Esophagus squamous epithelium (tissue), 4 donors: ENCODE measurements around the gene C16orf82.

Experiments
- CTCF ChIP-seq, 6 experiments: fragments of 450-650 bp in 4 of 6; fragments of 200-600 bp in 2 of 6; sonication (generic) in 2 of 6; IDR thresholded peaks; one replicate each; pipeline ENCODE4 v1.5.1; 2016 to 2019; ENCODE audit warnings: antibody characterized with exemption in 6 of 6, mild to moderate bottlenecking in 4 of 6, moderate library complexity in 4 of 6
- POLR2A ChIP-seq, 4 donors: fragments of 450-650 bp; IDR thresholded peaks; one replicate each; pipeline ENCODE4 v1.6.1; 2017; ENCODE audit warnings: antibody characterized with exemption in 4 of 4, mild to moderate bottlenecking in 4 of 4, moderate library complexity in 3 of 4

GRCh38 chr16:27085182-27085581 is 18.5 kb downstream of the C16orf82 start:
- TF ChIP-seq CTCF (IDR thresholded peaks at IDR 0.05) (no peak), POLR2A (IDR thresholded peaks at IDR 0.05) (no peak)
